Measurements from ENCODE around the gene GLS2.

- TF ChIP-seq NBN (IDR thresholded peaks at IDR 0.05; ENCODE audit: low read depth) (no peak), SP1 (CRISPR knock-in tag; IDR thresholded peaks at IDR 0.05) (no peak), EZH2 (IDR thresholded peaks at IDR 0.05; ENCODE audit: borderline replicate concordance, low read depth, low read length) (no peak), ZNF239 (CRISPR knock-in tag; IDR thresholded peaks at IDR 0.05) (no peak), ZNF140 (CRISPR knock-in tag; IDR thresholded peaks at IDR 0.05) (no peak), TAF1 (IDR thresholded peaks at IDR 0.05; ENCODE audit: control insufficient read depth, extremely low read depth, insufficient read depth, low read length, severe bottlenecking) (no peak), ZNF143 (CRISPR knock-in tag; IDR thresholded peaks at IDR 0.05) (no peak), GABPA (tag; conservative IDR thresholded peaks at IDR 0.05; ENCODE audit: low read depth) (no peak)
Measured at GRCh38 chr12:56486694-56487093, 1.3 kb downstream of the GLS2 start.

Measured in K562 (cell line).